HCT116 (cell line): ENCODE results near the gene SRRD. TPM values are rescaled to one million over a fixed set of nuclear protein-coding genes. Genes with fewer than 3 reads are reported as not detected.

ENCODE experiments used
- ATAC-seq: fragments of 200-7000 bp; cut with Tn5 transposase; 2 replicates; pipeline ENCODE4 v1.9.1; 2020; ENCODE audit warnings: mild to moderate bottlenecking, moderate library complexity
- BruUV-seq: library from RNA; stranded (reverse); fragments of 400-500 nt; replicated peaks from 2 replicates; lab custom pipeline; 2021; lab: Mats Ljungman, UMichigan
- CTCF ChIA-PET: fragments of 300-600 bp; sonication (Branson Sonifier 250); formaldehyde crosslinking; loops from one replicate; lab custom pipeline; 2021; ENCODE audit warnings: antibody characterized with exemption; lab: Charles Lee
- POLR2A ChIA-PET: fragments of 300-600, 350-600 bp; sonication (Branson Sonifier 250); formaldehyde crosslinking; loops from one replicate; lab custom pipeline; 2021; ENCODE audit warnings: antibody characterized with exemption; lab: Charles Lee
- RAD21 ChIA-PET, 2 experiments: fragments of 300-600 bp; sonication (Branson Sonifier 250); formaldehyde crosslinking; loops; one replicate each; lab custom pipeline; 2023; ENCODE audit warnings: low total read pairs in 2 of 2; ENCODE audit not compliant: uncharacterized antibody in 2 of 2, unreplicated experiment in 2 of 2, low non-redundant PET in 1 of 2; lab: Charles Lee
- DNase-seq: peaks from one replicate; pipeline ENCODE4 v3.0.0-alpha.2; 2010; ENCODE audit warnings: low read depth, low spot score
- H2AFZ ChIP-seq: fragments of 200-600 bp; shearing (Covaris generic), sonication (generic); 2 replicates; pipeline ENCODE4 v1.6.1; 2017; ENCODE audit warnings: low read depth, mixed run types, mixed read lengths, antibody characterized with exemption, low read length; ENCODE audit not compliant: poor library complexity, severe bottlenecking
- H3K27ac ChIP-seq: 2 replicates; pipeline ENCODE4 v1.5.1; 2012; ENCODE audit warnings: low read depth, low read length
- H3K27me3 ChIP-seq: fragments of 200-600 bp; sonication (generic); 2 replicates; pipeline ENCODE4 v1.6.1; 2016; ENCODE audit warnings: mixed run types, low read length, mixed read lengths; ENCODE audit not compliant: insufficient read depth
- H3K36me3 ChIP-seq, 2 experiments: fragments of 200-500 bp in 1 of 2; fragments of 200-600 bp in 1 of 2; sonication (Bioruptor generic) in 1 of 2; sonication (generic) in 1 of 2; 2 replicates each; pipeline versions ENCODE4 v1.5.1 to v1.6.1; 2014 to 2016; ENCODE audit warnings: low read length in 2 of 2, inconsistent platforms in 1 of 2, mixed read lengths in 1 of 2, mixed run types in 1 of 2; ENCODE audit not compliant: insufficient read depth in 2 of 2, control insufficient read depth in 1 of 2
- H3K4me1 ChIP-seq, 2 experiments: fragments of 200-600 bp in 1 of 2; sonication (generic) in 1 of 2; 2 replicates each; pipeline versions ENCODE4 v1.5.1 to v1.6.1; 2012 to 2017; ENCODE audit warnings: low read length in 2 of 2, inconsistent platforms in 1 of 2, mild to moderate bottlenecking in 1 of 2, mixed read lengths in 1 of 2, mixed run types in 1 of 2, moderate library complexity in 1 of 2; ENCODE audit not compliant: insufficient read depth in 2 of 2, control insufficient read depth in 1 of 2
- H3K4me2 ChIP-seq: fragments of 200-600 bp; sonication (generic); 2 replicates; pipeline ENCODE4 v1.6.1; 2017; ENCODE audit warnings: mixed run types, low read length, mixed read lengths
- H3K4me3 ChIP-seq, 2 experiments: fragments of 200-600 bp in 1 of 2; sonication (generic) in 1 of 2; replicated peaks in 1 of 2; 2 replicates each; pipeline ENCODE4 v1.5.1; 2011 to 2016; ENCODE audit warnings: low read length in 2 of 2, control low read depth in 1 of 2, low read depth in 1 of 2, mild to moderate bottlenecking in 1 of 2, mixed read lengths in 1 of 2, mixed run types in 1 of 2
- H3K79me2 ChIP-seq: fragments of 200-600 bp; sonication (generic); 2 replicates; pipeline ENCODE4 v1.6.1; 2017; ENCODE audit warnings: mild to moderate bottlenecking, mixed run types, low read length, moderate library complexity, mixed read lengths; ENCODE audit not compliant: insufficient read depth
- H3K9ac ChIP-seq: fragments of 200-600 bp; sonication (generic); 2 replicates; pipeline ENCODE4 v1.6.1; 2016; ENCODE audit warnings: low read length, mixed read lengths
- H3K9me2 ChIP-seq: fragments of 200-600 bp; sonication (generic), shearing (Covaris generic); 2 replicates; pipeline ENCODE4 v1.6.1; 2017; ENCODE audit warnings: mixed run types, mild to moderate bottlenecking, moderate library complexity; ENCODE audit not compliant: insufficient read depth
- H3K9me3 ChIP-seq, 2 experiments: fragments of 200-500 bp in 1 of 2; fragments of 200-600 bp in 1 of 2; sonication (Bioruptor generic) in 1 of 2; sonication (generic) in 1 of 2; 2 replicates each; pipeline ENCODE4 v1.6.1; 2014 to 2017; ENCODE audit warnings: low read length in 2 of 2, mixed read lengths in 2 of 2, inconsistent platforms in 1 of 2, low read depth in 1 of 2, mild to moderate bottlenecking in 1 of 2, mixed run types in 1 of 2, moderate library complexity in 1 of 2; ENCODE audit not compliant: control insufficient read depth in 1 of 2, insufficient read depth in 1 of 2
- H4K20me1 ChIP-seq: fragments of 200-600 bp; sonication (generic), shearing (Covaris generic); 2 replicates; pipeline ENCODE4 v1.6.1; 2017; ENCODE audit warnings: mixed run types, mild to moderate bottlenecking, moderate library complexity; ENCODE audit not compliant: insufficient read depth
- EZH2phosphoT487 ChIP-seq: fragments of 200-600 bp; IDR thresholded peaks from 2 replicates; pipeline ENCODE4 v1.6.1; 2018; ENCODE audit warnings: antibody characterized with exemption, borderline replicate concordance
- RAD21 ChIP-seq: IDR thresholded peaks from 2 replicates; pipeline ENCODE4 v1.6.1; 2012; ENCODE audit warnings: low read depth, mild to moderate bottlenecking
- REST ChIP-seq: IDR thresholded peaks from 2 replicates; pipeline ENCODE4 v1.6.1; 2012; ENCODE audit warnings: low read depth
- SRF ChIP-seq: IDR thresholded peaks from 2 replicates; pipeline ENCODE4 v1.6.1; 2012; ENCODE audit warnings: low read depth
- TCF7L2 ChIP-seq: IDR thresholded peaks from 2 replicates; pipeline ENCODE4 v1.7.0; 2011; ENCODE audit warnings: borderline replicate concordance, inconsistent platforms; ENCODE audit not compliant: insufficient read depth, insufficient read length; ENCODE audit errors: extremely low read depth
- intact Hi-C: fragments of 100-400 bp; cut with micrococcal nuclease; formaldehyde crosslinking; loops from 2 replicates; pipeline ENCODE4 v1.10.0; 2022
- total RNA-seq: library from RNA; stranded (reverse); gene quantifications from one replicate; pipeline ENCODE4 v1.2.1, GENCODE V29; 2021; ENCODE audit not compliant: unreplicated experiment

SRRD gene
- total RNA-seq, 1 experiment from 2014 or later: 30.4 TPM

GRCh38 chr22:26542831-26543230, 59.2 kb downstream of the SRRD start:
- BruUV-seq: no TSS peak
- Histone ChIP-seq H3K9me3 (no peaks in the 10 kb centered on the region), H3K36me3 (no peaks in the 10 kb centered on the region; a peak in 2 of 4 replicates), H2AFZ (no peak overlapping the region), H3K4me1 (no peaks in the 10 kb centered on the region), H3K4me3 (no peak overlapping the region), H3K4me2 (no peak overlapping the region), H3K27ac (no peak overlapping the region), H3K9me2 (no peaks in the 10 kb centered on the region), H3K9ac (no peak overlapping the region), H3K79me2 (no peaks in the 10 kb centered on the region), H4K20me1 (no peaks in the 10 kb centered on the region), H3K27me3 (no peaks in the 10 kb centered on the region)
- intact Hi-C loops: no loop called here
- ATAC-seq: no peak
- ChIA-PET POLR2A (no interaction called here), RAD21 (interaction anchor here in 1 of 2 experiments (0.6 kb wide), 1 partner anchor 1329 kb away, joined by 5 read pairs; no protein-coding TSS in a partner anchor), CTCF (no interaction called here)
- DNase-seq: no peak
- TF ChIP-seq REST (no peak), EZH2phosphoT487 (no peak), SRF (no peak), TCF7L2 (no peak), RAD21 (no peak)

Other genes with a start within 250 kb of the SRRD start
- gene ASPHD2, start 54.6 kb upstream of the SRRD start, total RNA-seq: 4.1 TPM
- 35.4 TPM for gene HPS4, start 94 bp upstream of the SRRD start, total RNA-seq
- 28.1 TPM for gene TFIP11, start 28.6 kb downstream of the SRRD start, total RNA-seq
- 11.8 TPM for gene TPST2, start 106.3 kb downstream of the SRRD start, total RNA-seq
- gene CRYBB1, start 134.2 kb downstream of the SRRD start, total RNA-seq: not detected
- not detected for gene CRYBA4, start 138.1 kb downstream of the SRRD start, total RNA-seq
- gene MIAT, start 173.7 kb downstream of the SRRD start, total RNA-seq: 0.54 TPM